Thyroid gland (tissue), 4 donors: ENCODE measurements around the gene ADGRD1.

Experiments
- POLR2A ChIP-seq, 2 donors: fragments of 450-650 bp; IDR thresholded peaks; one replicate each; pipeline ENCODE4 v1.6.1; 2017; ENCODE audit warnings: antibody characterized with exemption in 2 of 2, mild to moderate bottlenecking in 2 of 2, moderate library complexity in 1 of 2
- TF ChIP-seq, protein P1 (sequence below), 6 experiments: fragments of 200-600 bp in 3 of 6; fragments of 450-650 bp in 3 of 6; sonication (generic) in 3 of 6; IDR thresholded peaks; one replicate each; pipeline ENCODE4 v1.5.1; 2016 to 2019; ENCODE audit warnings: antibody characterized with exemption in 6 of 6, mild to moderate bottlenecking in 2 of 6, inconsistent platforms in 1 of 6, moderate library complexity in 1 of 6

DNA sequence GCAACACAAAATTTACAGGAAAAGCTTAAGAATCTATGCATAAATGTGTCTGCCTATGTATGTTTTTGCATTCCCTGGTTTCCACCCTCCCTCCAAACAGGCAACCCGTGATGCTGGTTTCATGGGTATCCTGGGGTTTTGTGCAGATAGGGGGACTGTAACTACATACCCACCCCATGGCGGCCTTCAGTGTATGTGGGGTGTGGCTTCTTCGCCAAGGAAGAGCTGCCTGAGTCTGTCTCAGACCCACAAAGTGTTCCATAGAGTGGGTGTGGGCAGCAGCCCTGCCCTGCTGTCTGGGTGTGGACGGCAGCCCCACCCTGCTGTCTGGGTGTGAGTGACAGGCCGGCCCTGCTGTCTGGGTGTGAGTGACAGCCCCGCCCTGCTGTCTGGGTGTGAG, 174.8 kb downstream of the ADGRD1 start:
- TF ChIP-seq, protein P1, sequence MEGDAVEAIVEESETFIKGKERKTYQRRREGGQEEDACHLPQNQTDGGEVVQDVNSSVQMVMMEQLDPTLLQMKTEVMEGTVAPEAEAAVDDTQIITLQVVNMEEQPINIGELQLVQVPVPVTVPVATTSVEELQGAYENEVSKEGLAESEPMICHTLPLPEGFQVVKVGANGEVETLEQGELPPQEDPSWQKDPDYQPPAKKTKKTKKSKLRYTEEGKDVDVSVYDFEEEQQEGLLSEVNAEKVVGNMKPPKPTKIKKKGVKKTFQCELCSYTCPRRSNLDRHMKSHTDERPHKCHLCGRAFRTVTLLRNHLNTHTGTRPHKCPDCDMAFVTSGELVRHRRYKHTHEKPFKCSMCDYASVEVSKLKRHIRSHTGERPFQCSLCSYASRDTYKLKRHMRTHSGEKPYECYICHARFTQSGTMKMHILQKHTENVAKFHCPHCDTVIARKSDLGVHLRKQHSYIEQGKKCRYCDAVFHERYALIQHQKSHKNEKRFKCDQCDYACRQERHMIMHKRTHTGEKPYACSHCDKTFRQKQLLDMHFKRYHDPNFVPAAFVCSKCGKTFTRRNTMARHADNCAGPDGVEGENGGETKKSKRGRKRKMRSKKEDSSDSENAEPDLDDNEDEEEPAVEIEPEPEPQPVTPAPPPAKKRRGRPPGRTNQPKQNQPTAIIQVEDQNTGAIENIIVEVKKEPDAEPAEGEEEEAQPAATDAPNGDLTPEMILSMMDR (IDR thresholded peaks at IDR 0.05): no peak
- TF ChIP-seq POLR2A (IDR thresholded peaks at IDR 0.05): no peak
